TTC549 (cell line): Measurements from ENCODE around the gene PRSS38.
A peak's percentile ranks its signal among the peaks of the same experiment; 100 is the strongest.

Experiments
- FAIRE-seq: peaks from 2 replicates; lab custom pipeline; 2012; peaks lifted over from hg19 to GRCh38; lab: Jason Lieb, UNC

Gene PRSS38

GRCh38 chr1:227793948-227794816 lies 21.3 kb upstream of the PRSS38 start:
- FAIRE-seq, result no peak

- no peak for FAIRE-seq
These were observed 20.7 kb upstream of the PRSS38 start for GRCh38 chr1:227794817-227795192.

- no peak for FAIRE-seq
These were observed 19.7 kb upstream of the PRSS38 start for GRCh38 chr1:227795732-227796131.

DNA sequence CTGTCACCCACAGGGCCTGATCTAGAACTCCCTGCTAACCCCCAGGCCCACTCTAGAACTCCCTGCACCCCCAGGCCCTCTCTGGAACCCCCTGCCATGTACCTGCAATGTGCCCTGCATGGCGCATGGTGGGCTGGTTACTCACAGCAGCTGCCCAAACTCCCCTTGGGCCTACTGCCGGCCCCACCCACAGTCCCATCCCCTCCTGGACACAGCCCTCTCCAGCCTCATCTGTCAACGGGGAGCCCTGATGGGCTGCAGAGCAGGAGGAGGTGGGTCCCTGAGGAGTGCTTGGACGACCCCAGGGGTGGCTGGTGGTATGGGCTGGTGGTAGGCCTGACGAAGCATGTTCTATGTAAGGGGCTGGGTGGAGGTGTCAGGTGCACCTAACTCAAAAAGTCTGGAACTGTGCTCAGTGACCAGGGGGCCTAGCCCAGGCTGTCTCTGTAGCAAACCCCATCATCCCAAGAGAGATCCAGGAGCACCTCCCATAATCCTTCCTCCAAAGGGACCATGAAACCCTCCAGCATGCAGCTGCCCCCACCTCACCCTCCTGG lies 19.0 kb upstream of the PRSS38 start:
- FAIRE-seq, result no peak

- FAIRE-seq, result no peak
These were observed 18.3 kb upstream of the PRSS38 start for GRCh38 chr1:227797144-227797543.

GRCh38 chr1:227797625-227798024 lies 17.9 kb upstream of the PRSS38 start:
- FAIRE-seq, result no peak

DNA sequence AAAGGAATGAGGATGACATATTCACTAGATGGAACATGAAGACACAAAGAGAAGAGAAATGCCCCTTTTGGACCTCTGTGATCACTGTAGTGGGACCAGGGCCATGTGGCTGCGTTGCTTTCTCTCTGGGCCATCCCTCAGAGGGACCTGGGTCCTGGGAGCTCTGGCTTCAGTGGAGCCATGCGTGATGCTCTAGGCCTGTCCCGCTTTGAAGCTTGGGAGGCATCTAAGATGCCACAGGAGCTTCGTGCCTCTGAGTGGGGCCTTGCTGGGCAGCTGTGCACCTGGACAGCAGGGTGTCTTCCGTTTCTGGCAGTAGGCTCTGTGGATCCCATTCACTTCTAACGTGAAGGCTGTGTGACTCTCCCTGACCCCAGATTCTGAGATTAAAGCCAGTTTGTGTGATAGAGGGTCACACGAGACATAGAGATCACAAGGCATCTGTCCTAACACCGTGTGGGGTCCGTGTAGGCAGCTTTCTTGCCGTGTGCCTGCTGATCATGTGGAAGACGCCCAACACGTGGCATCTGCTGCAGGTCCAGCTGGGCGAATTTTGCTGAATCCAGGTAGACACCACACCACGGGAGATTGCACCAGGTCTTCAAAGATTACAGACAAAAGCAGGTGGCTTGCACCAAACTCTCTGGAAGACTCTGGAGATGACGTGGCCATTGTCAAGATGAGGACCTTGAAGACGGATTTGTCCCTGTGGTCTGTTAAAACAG lies 17.2 kb upstream of the PRSS38 start:
- no peak for FAIRE-seq

- peak; percentile 26 for FAIRE-seq
These were observed 15.7 kb upstream of the PRSS38 start for GRCh38 chr1:227799756-227800155.

- FAIRE-seq, result peak; percentile 77
These were observed 11.5 kb upstream of the PRSS38 start for GRCh38 chr1:227803933-227804332.

DNA sequence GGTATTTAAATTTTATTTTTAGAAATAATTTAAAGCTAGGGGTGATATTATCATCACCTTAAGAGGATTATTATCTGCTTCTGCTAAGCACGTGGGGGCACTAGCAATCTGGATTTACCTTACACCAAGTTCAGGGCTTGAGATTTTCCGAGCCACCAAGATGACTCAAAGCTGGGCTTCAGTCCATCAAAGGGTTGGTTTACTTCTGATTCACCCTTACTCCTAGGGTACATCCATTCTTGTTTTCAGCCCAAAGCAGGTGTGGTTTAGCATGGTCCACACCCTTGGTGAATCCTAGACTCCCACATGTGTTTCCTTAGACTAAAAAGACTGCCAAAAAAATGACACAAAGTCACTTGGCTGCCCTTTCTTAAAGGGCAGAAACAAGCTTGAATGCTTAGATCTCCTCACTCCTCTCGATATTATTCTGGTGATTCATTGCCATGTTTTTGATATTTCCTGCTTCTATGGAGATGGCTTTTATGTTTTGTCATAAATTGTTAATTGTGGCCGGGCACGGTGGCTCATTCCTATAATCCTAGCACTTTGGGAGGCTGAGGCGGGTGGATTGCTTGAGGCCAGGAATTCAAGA lies 9.8 kb upstream of the PRSS38 start:
- FAIRE-seq, result no peak

DNA sequence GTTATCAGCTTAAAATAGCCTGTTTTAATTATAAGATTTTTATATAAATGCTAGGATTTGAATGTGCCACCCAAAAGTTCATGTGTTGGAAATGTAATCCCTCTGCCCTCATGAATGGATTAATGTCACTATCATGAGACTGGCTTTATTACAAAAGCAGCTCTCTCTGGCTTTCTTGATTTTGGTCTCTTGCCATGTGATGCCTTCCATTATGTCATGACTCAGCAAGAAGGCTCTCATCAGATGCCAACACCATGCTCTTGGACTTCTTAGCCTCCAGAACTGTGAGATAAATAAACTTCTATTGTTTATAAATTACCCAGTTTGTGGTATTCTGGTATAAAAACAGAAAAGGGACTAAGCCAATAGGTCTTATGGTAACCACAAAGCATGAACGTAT lies 6.9 kb upstream of the PRSS38 start:
- FAIRE-seq, result no peak

DNA sequence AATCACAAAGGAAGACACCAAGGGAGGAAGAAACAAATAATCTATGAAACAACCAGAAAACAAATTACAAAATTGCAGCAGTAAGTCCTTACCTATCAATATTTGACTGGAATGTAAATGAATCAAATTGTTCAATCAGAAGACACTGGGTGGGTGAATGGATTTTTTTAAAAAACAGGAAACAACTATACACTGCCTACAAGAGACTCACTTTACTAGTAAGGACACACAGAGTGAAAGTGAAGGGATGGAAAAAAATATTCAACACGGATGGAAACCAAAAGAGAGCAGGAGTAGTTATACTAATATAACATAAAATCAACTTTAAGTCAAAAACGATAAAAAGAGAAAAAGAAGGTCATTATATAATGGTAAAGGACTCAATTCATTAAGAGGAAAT lies 6.4 kb upstream of the PRSS38 start:
- FAIRE-seq, result peak; percentile 61

DNA sequence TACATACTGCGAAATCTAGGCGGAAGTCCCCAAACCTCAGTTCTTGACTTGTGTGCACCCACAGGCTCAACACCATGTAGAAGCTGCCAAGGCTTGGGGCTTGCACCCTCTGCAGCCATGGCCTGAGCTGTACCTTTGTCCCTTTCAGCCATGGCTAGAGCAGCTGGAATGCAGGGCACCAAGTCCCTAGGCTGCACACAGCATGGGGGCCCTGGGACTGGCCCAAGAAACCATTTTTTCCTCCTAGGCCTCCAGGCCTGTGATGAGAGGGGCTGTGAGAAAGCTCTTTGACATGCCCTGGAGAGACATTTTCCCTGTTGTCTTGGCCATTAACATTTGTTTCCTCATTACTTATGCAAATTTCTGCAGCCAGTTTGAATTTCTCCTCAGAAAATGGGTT lies 1.5 kb upstream of the PRSS38 start:
- no peak for FAIRE-seq

- FAIRE-seq, result no peak
These were observed 1.4 kb downstream of the PRSS38 start for GRCh38 chr1:227816750-227817446.

- no peak for FAIRE-seq
These were observed 8.1 kb downstream of the PRSS38 start for GRCh38 chr1:227823537-227823936.

- FAIRE-seq, result no peak
These were observed 8.7 kb downstream of the PRSS38 start for GRCh38 chr1:227824204-227824603.

- FAIRE-seq, result no peak
These were observed 13.3 kb downstream of the PRSS38 start for GRCh38 chr1:227828786-227829185.

DNA sequence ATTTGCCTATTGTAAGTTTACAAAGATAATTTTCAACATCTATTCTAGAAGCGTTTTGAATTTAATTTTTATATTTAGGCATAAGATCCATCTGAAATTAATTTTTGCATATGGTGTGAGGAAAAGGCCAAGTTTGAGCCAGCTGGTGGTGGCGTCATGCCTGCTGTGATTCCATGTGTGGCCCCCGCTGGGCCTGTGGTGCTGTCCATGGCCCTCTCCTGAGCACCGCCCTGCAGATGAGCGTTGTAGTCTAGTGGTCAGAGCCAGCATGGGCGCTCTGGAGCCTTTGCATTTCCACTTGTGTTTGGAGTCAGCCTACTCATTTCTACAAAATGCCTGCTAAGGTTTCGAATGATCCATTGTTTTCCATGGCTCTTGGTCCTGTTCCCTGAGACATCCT lies 22.7 kb downstream of the PRSS38 start:
- no peak for FAIRE-seq

DNA sequence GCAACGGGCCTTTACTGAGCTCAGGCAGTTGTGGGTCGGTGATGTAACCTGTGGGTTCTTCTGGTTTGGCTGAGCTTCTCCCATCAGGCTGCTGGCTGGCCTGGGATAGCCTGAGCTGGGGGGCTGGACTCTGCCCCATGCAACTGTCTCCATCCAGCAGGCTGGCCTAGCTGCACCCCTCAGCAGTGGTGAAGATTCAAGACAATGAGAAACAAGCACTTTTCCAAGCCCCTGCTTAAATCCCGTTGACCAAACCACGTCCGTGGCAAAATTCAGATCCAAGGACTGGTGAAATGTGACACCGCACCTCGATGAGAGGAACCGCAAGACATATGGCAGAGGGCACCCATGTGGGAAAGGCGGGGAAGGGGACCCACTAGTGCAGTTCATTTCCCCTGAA lies 25.6 kb downstream of the PRSS38 start:
- no peak for FAIRE-seq

- no peak for FAIRE-seq
These were observed 29.1 kb downstream of the PRSS38 start for GRCh38 chr1:227844320-227845146.

- no peak for FAIRE-seq
These were observed 29.6 kb downstream of the PRSS38 start for GRCh38 chr1:227845147-227845458.

- FAIRE-seq, result no peak
These were observed 30.0 kb downstream of the PRSS38 start for GRCh38 chr1:227845519-227845918.
